Activated T-helper 17 cell treated with anti-CD3 and anti-CD28 coated beads, Interleukin-2, amount 50 U/mL, for 72 hours (primary cell): ENCODE results near the gene GMPPA. TPM values are rescaled to one million over a fixed set of nuclear protein-coding genes. Genes with fewer than 3 reads are reported as not detected.

Experiments
- ATAC-seq: fragments of 150-1000 bp; cut with Tn5 transposase; replicated peaks from 2 replicates; pipeline ENCODE4 v1.10.0; 2021; ENCODE audit warnings: mild to moderate bottlenecking, moderate library complexity
- H3K27ac Mint-ChIP-seq: one replicate; pipeline ENCODE4 v1.8.0; 2022; ENCODE audit warnings: mixed read lengths
- H3K27me3 Mint-ChIP-seq: one replicate; pipeline ENCODE4 v1.8.0; 2022; ENCODE audit warnings: mixed read lengths
- H3K36me3 Mint-ChIP-seq: one replicate; pipeline ENCODE4 v1.8.0; 2022; ENCODE audit warnings: low read depth, mild to moderate bottlenecking, mixed read lengths
- H3K4me1 Mint-ChIP-seq: one replicate; pipeline ENCODE4 v1.8.0; 2022; ENCODE audit warnings: mixed read lengths
- H3K4me3 Mint-ChIP-seq: one replicate; pipeline ENCODE4 v1.8.0; 2022; ENCODE audit warnings: mild to moderate bottlenecking, mixed read lengths
- H3K9me3 Mint-ChIP-seq: one replicate; pipeline ENCODE4 v1.8.0; 2022; ENCODE audit warnings: mixed read lengths
- total RNA-seq, 2 donors: library from RNA; stranded (reverse); gene quantifications; one replicate each; pipeline ENCODE4 v1.2.3, GENCODE V29; 2022

The GMPPA gene
- total RNA-seq, 2 donors from 2014 or later: 31.7 to 36.3 TPM

GRCh38 chr2:219499555-219499954 is 864 bp downstream of the GMPPA start:
- Mint-ChIP-seq H3K4me1 (peaks cover 21% of the 10 kb centered on the region), H3K27ac (peak overlapping the region; percentile 87), H3K9me3 (no peaks in the 10 kb centered on the region), H3K36me3 (peaks cover 47% of the 10 kb centered on the region), H3K27me3 (peaks cover 17% of the 10 kb centered on the region), H3K4me3 (peak overlapping the region; percentile 92)
- ATAC-seq: no peak

GRCh38 chr2:219500135-219500534 is 1.4 kb downstream of the GMPPA start:
- Mint-ChIP-seq H3K4me1 (peaks cover 24% of the 10 kb centered on the region), H3K4me3 (peak overlapping the region; percentile 92), H3K27me3 (peaks cover 12% of the 10 kb centered on the region), H3K27ac (peak overlapping the region; percentile 87), H3K9me3 (no peaks in the 10 kb centered on the region), H3K36me3 (peaks cover 53% of the 10 kb centered on the region)
- ATAC-seq: no peak

GRCh38 chr2:219501849-219502248 is 3.2 kb downstream of the GMPPA start:
- Mint-ChIP-seq H3K4me1 (peaks cover 24% of the 10 kb centered on the region), H3K36me3 (peaks cover 70% of the 10 kb centered on the region), H3K4me3 (no peak overlapping the region), H3K9me3 (no peaks in the 10 kb centered on the region), H3K27ac (no peak overlapping the region), H3K27me3 (peaks cover 5% of the 10 kb centered on the region)
- no peak for ATAC-seq

GRCh38 chr2:219502618-219503017 is 3.9 kb downstream of the GMPPA start:
- H3K36me3 Mint-ChIP-seq: peaks cover 77% of the 10 kb centered on the region
- no peak overlapping the region for H3K27ac Mint-ChIP-seq
- H3K27me3 Mint-ChIP-seq: peaks cover 4% of the 10 kb centered on the region
- peaks cover 24% of the 10 kb centered on the region for H3K4me1 Mint-ChIP-seq
- no peak for ATAC-seq
- no peak overlapping the region for H3K4me3 Mint-ChIP-seq
- no peaks in the 10 kb centered on the region for H3K9me3 Mint-ChIP-seq

- Mint-ChIP-seq H3K4me3 (no peak overlapping the region), H3K4me1 (peaks cover 21% of the 10 kb centered on the region), H3K36me3 (peaks cover 71% of the 10 kb centered on the region), H3K27ac (no peak overlapping the region), H3K27me3 (peaks cover 15% of the 10 kb centered on the region), H3K9me3 (no peaks in the 10 kb centered on the region)
- ATAC-seq: no peak
Measured at GRCh38 chr2:219505585-219505984, 6.9 kb downstream of the GMPPA start.

- H3K36me3 Mint-ChIP-seq: peaks cover 67% of the 10 kb centered on the region
- H3K9me3 Mint-ChIP-seq: no peaks in the 10 kb centered on the region
- H3K4me1 Mint-ChIP-seq: peaks cover 21% of the 10 kb centered on the region
- no peak for ATAC-seq
- no peak overlapping the region for H3K4me3 Mint-ChIP-seq
- H3K27me3 Mint-ChIP-seq: peaks cover 22% of the 10 kb centered on the region
- H3K27ac Mint-ChIP-seq: no peak overlapping the region
Measured at GRCh38 chr2:219506153-219506801, 7.6 kb downstream of the GMPPA start.

- H3K27ac Mint-ChIP-seq: no peak overlapping the region
- H3K9me3 Mint-ChIP-seq: no peaks in the 10 kb centered on the region
- H3K27me3 Mint-ChIP-seq: peaks cover 27% of the 10 kb centered on the region
- no peak for ATAC-seq
- no peak overlapping the region for H3K4me3 Mint-ChIP-seq
- H3K36me3 Mint-ChIP-seq: peaks cover 60% of the 10 kb centered on the region
- peaks cover 18% of the 10 kb centered on the region for H3K4me1 Mint-ChIP-seq
Measured at GRCh38 chr2:219506802-219507526, 8.3 kb downstream of the GMPPA start.

GRCh38 chr2:219507581-219508443 is 9.1 kb downstream of the GMPPA start:
- H3K4me3 Mint-ChIP-seq: no peak overlapping the region
- H3K27me3 Mint-ChIP-seq: peaks cover 33% of the 10 kb centered on the region
- ATAC-seq: no peak

GRCh38 chr2:219508444-219508734 is 9.7 kb downstream of the GMPPA start:
- Mint-ChIP-seq H3K36me3 (peaks cover 46% of the 10 kb centered on the region), H3K27me3 (peaks cover 38% of the 10 kb centered on the region), H3K4me3 (no peak overlapping the region), H3K9me3 (no peaks in the 10 kb centered on the region), H3K4me1 (peaks cover 21% of the 10 kb centered on the region), H3K27ac (no peak overlapping the region)
- ATAC-seq: no peak

More at GRCh38 chr2:219507581-219508443, 9.1 kb downstream of the GMPPA start:
- H3K27ac Mint-ChIP-seq: no peak overlapping the region
- no peaks in the 10 kb centered on the region for H3K9me3 Mint-ChIP-seq
- peaks cover 18% of the 10 kb centered on the region for H3K4me1 Mint-ChIP-seq
- peaks cover 51% of the 10 kb centered on the region for H3K36me3 Mint-ChIP-seq

GRCh38 chr2:219508971-219509779 is 10.5 kb downstream of the GMPPA start:
- peak overlapping the region; percentile 34 for H3K4me3 Mint-ChIP-seq
- no peaks in the 10 kb centered on the region for H3K9me3 Mint-ChIP-seq
- H3K27me3 Mint-ChIP-seq: peaks cover 46% of the 10 kb centered on the region
- H3K36me3 Mint-ChIP-seq: peaks cover 38% of the 10 kb centered on the region
- H3K4me1 Mint-ChIP-seq: peaks cover 28% of the 10 kb centered on the region
- peak; percentile 45 for ATAC-seq
- no peak overlapping the region for H3K27ac Mint-ChIP-seq

- Mint-ChIP-seq H3K4me3 (peak overlapping the region; percentile 34), H3K9me3 (no peaks in the 10 kb centered on the region), H3K27ac (no peak overlapping the region), H3K27me3 (peaks cover 47% of the 10 kb centered on the region), H3K36me3 (peaks cover 30% of the 10 kb centered on the region), H3K4me1 (peaks cover 23% of the 10 kb centered on the region)
- peak; percentile 79 for ATAC-seq
Measured at GRCh38 chr2:219509780-219510511, 11.3 kb downstream of the GMPPA start.

GRCh38 chr2:219510512-219511135 is 11.9 kb downstream of the GMPPA start:
- Mint-ChIP-seq H3K36me3 (peaks cover 23% of the 10 kb centered on the region), H3K9me3 (no peaks in the 10 kb centered on the region), H3K4me1 (peaks cover 23% of the 10 kb centered on the region), H3K27me3 (peaks cover 49% of the 10 kb centered on the region), H3K4me3 (peak overlapping the region; percentile 34), H3K27ac (no peak overlapping the region)
- no peak for ATAC-seq
